Measurements from ENCODE around the gene DGAT2L6. TPM values are rescaled to one million over a fixed set of nuclear protein-coding genes. Genes with fewer than 3 reads are reported as not detected.

DGAT2L6 gene
- polyA plus RNA-seq, 1 donor from 2014 or later, result not detected

- H3K36me3 ChIP-seq (ENCODE audit: insufficient read depth, low read length), result no peaks in the 10 kb centered on the region
- TF ChIP-seq REST (IDR thresholded peaks at IDR 0.05; ENCODE audit: borderline replicate concordance), result no peak
- TF ChIP-seq EZH2 (IDR thresholded peaks at IDR 0.05; ENCODE audit: borderline replicate concordance, insufficient read depth, low read length, poor library complexity, severe bottlenecking), result no peak
- TF ChIP-seq TAF1 (IDR thresholded peaks at IDR 0.05; ENCODE audit: low read depth), result no peak
- no peak for TF ChIP-seq RAD21 (conservative IDR thresholded peaks at IDR 0.05)
- TF ChIP-seq, protein P1, sequence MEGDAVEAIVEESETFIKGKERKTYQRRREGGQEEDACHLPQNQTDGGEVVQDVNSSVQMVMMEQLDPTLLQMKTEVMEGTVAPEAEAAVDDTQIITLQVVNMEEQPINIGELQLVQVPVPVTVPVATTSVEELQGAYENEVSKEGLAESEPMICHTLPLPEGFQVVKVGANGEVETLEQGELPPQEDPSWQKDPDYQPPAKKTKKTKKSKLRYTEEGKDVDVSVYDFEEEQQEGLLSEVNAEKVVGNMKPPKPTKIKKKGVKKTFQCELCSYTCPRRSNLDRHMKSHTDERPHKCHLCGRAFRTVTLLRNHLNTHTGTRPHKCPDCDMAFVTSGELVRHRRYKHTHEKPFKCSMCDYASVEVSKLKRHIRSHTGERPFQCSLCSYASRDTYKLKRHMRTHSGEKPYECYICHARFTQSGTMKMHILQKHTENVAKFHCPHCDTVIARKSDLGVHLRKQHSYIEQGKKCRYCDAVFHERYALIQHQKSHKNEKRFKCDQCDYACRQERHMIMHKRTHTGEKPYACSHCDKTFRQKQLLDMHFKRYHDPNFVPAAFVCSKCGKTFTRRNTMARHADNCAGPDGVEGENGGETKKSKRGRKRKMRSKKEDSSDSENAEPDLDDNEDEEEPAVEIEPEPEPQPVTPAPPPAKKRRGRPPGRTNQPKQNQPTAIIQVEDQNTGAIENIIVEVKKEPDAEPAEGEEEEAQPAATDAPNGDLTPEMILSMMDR (IDR thresholded peaks at IDR 0.05; ENCODE audit: poor library complexity, severe bottlenecking), result no peak
- no peak for TF ChIP-seq MXI1 (conservative IDR thresholded peaks at IDR 0.05; ENCODE audit: poor library complexity, severe bottlenecking)
- TF ChIP-seq SMC3 (conservative IDR thresholded peaks at IDR 0.05; ENCODE audit: poor library complexity), result no peak
- TF ChIP-seq EP300 (conservative IDR thresholded peaks at IDR 0.05; ENCODE audit: poor library complexity, severe bottlenecking), result no peak
- no peak for TF ChIP-seq POLR2AphosphoS5 (IDR thresholded peaks at IDR 0.05)
- no peaks in the 10 kb centered on the region for H3K27me3 ChIP-seq (ENCODE audit: insufficient read depth, low read depth, low read length)
- H2AFZ ChIP-seq (ENCODE audit: low read depth, low read length), result no peak overlapping the region
- H3K9me3 ChIP-seq (ENCODE audit: low read length), result no peaks in the 10 kb centered on the region
- H3K9me2 ChIP-seq (ENCODE audit: insufficient read depth, low read length), result no peaks in the 10 kb centered on the region
- no peak overlapping the region for H3K4me2 ChIP-seq (ENCODE audit: low read length)
- H3K27ac ChIP-seq (ENCODE audit: low read length), result no peak overlapping the region
- no peak overlapping the region for H3K9ac ChIP-seq (ENCODE audit: low read length)
- H3K4me3 ChIP-seq (ENCODE audit: low read length), result no peak overlapping the region
- H3F3A ChIP-seq (ENCODE audit: insufficient read depth, low read length, poor library complexity, severe bottlenecking), result no peaks in the 10 kb centered on the region
- no peaks in the 10 kb centered on the region for H3K79me2 ChIP-seq (replicated peaks; ENCODE audit: insufficient read depth, low read length)
- H4K20me1 ChIP-seq (ENCODE audit: insufficient read depth), result no peaks in the 10 kb centered on the region
These were observed 5.8 kb downstream of the DGAT2L6 start for GRCh38 chrX:70183091-70183490.

DNA sequence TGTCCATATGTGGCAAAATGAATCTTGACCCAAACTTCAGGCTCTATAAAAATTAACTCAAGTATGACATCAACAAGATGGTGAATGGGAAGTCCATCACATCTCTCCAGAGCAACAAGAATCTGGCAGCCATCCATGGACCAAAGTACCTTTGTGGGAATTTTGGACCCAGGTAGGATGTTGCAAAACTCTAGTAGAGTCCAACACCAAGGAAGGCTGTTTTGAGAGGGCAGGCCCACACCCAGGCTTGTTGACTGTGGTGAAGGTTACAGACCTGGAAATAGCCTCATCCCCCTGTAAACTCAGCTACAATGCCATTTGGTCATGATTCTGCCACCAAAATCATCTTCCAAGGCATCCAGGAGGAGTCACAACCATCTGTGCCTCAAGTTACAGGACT lies 12.9 kb downstream of the DGAT2L6 start:
- Histone ChIP-seq H3K27me3 (ENCODE audit: insufficient read depth, low read depth, low read length) (no peaks in the 10 kb centered on the region), H3K79me2 (replicated peaks; ENCODE audit: insufficient read depth, low read length) (no peaks in the 10 kb centered on the region), H3K9me3 (ENCODE audit: low read length) (no peaks in the 10 kb centered on the region), H2AFZ (ENCODE audit: low read depth, low read length) (no peak overlapping the region), H3K4me3 (ENCODE audit: low read length) (no peak overlapping the region), H4K20me1 (ENCODE audit: insufficient read depth) (no peaks in the 10 kb centered on the region), H3K4me2 (ENCODE audit: low read length) (no peak overlapping the region), H3K9me2 (ENCODE audit: insufficient read depth, low read length) (no peaks in the 10 kb centered on the region), H3K9ac (ENCODE audit: low read length) (no peak overlapping the region), H3K27ac (ENCODE audit: low read length) (no peak overlapping the region), H3F3A (ENCODE audit: insufficient read depth, low read length, poor library complexity, severe bottlenecking) (no peaks in the 10 kb centered on the region), H3K36me3 (ENCODE audit: insufficient read depth, low read length) (no peaks in the 10 kb centered on the region)
- TF ChIP-seq POLR2AphosphoS5 (IDR thresholded peaks at IDR 0.05) (no peak), SMC3 (conservative IDR thresholded peaks at IDR 0.05; ENCODE audit: poor library complexity) (no peak), TAF1 (IDR thresholded peaks at IDR 0.05; ENCODE audit: low read depth) (no peak), EZH2 (IDR thresholded peaks at IDR 0.05; ENCODE audit: borderline replicate concordance, insufficient read depth, low read length, poor library complexity, severe bottlenecking) (no peak), RAD21 (conservative IDR thresholded peaks at IDR 0.05) (no peak), REST (IDR thresholded peaks at IDR 0.05; ENCODE audit: borderline replicate concordance) (no peak), EP300 (conservative IDR thresholded peaks at IDR 0.05; ENCODE audit: poor library complexity, severe bottlenecking) (no peak), MXI1 (conservative IDR thresholded peaks at IDR 0.05; ENCODE audit: poor library complexity, severe bottlenecking) (no peak)
- TF ChIP-seq, protein P1 (IDR thresholded peaks at IDR 0.05; ENCODE audit: poor library complexity, severe bottlenecking), result no peak
